ENCODE measurements around the gene TMEM50B.

Gene TMEM50B

GRCh38 chr21:33403786-33404585, 75.8 kb downstream of the TMEM50B start:
- Histone ChIP-seq H3K36me3 (ENCODE audit: control insufficient read depth in 1 of 2, insufficient read depth in 2 of 2, low read length in 2 of 2) (peaks cover 0 to 4% of the 10 kb centered on the region in 2 donors), H3K4me1 (ENCODE audit: control insufficient read depth in 1 of 2, insufficient read depth in 2 of 2, low read length in 2 of 2) (peaks cover 0 to 18% of the 10 kb centered on the region in 2 donors), H3K9me3 (ENCODE audit: control insufficient read depth in 1 of 2, low read length in 2 of 2) (no peaks in the 10 kb centered on the region), H3K27me3 (ENCODE audit: low read depth, low read length) (no peaks in the 10 kb centered on the region), H3K4me3 (ENCODE audit: low read depth in 1 of 2, low read length in 2 of 2) (peak overlapping the region; percentile 80 to 84), H3K27ac (ENCODE audit: low read length) (peak overlapping the region; percentile 88)

DNA sequence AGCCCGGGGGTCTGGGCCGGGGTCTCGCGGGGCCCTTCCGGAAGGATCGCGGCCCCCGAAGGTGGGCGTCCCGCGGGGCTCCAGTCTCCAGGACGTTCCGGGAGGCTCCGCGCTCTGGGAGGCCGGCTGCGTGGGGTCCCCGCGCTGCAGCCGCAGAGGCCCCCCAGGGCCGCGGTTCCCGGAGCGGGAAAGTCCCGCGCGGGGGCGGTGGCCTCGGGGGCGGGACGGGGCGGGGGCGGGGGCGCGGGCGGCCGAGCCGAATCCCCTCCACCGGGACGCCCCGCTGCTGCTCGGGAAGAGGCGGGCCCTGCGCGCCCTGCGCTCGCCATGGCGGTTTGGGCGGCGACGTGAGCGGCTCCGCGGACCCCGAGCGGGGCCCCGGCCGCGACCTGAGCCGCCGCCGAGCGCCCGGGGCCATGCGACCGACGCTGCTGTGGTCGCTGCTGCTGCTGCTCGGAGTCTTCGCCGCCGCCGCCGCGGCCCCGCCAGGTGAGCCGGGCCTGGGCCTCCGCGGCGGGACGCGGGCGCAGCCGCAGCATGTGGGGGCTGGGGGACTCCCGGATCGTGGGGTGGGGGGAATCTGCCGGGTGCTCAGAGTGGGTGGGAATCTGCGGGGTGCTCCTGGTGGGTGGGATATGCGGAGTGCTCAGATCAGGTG, 76.5 kb downstream of the TMEM50B start, which contains the start of gene IFNGR2:
Gene IFNGR2 (plus strand): TSS at position 286 of the 658 bp plus-strand sequence. CDS start 131 bp downstream, at position 417.
- peaks cover 0 to 4% of the 10 kb centered on the region in 2 donors for H3K36me3 ChIP-seq (ENCODE audit: control insufficient read depth in 1 of 2, insufficient read depth in 2 of 2, low read length in 2 of 2)
- peak within 1 kb of the TSS; percentile 80 to 84 for H3K4me3 ChIP-seq (ENCODE audit: low read depth in 1 of 2, low read length in 2 of 2)
- no peaks in the 10 kb centered on the region for H3K9me3 ChIP-seq (ENCODE audit: control insufficient read depth in 1 of 2, low read length in 2 of 2)
- H3K27ac ChIP-seq (ENCODE audit: low read length) = peak within 1 kb of the TSS; percentile 88
- H3K27me3 ChIP-seq (ENCODE audit: low read depth, low read length) = no peaks in the 10 kb centered on the region
- peaks cover 0 to 18% of the 10 kb centered on the region in 2 donors for H3K4me1 ChIP-seq (ENCODE audit: control insufficient read depth in 1 of 2, insufficient read depth in 2 of 2, low read length in 2 of 2)

DNA sequence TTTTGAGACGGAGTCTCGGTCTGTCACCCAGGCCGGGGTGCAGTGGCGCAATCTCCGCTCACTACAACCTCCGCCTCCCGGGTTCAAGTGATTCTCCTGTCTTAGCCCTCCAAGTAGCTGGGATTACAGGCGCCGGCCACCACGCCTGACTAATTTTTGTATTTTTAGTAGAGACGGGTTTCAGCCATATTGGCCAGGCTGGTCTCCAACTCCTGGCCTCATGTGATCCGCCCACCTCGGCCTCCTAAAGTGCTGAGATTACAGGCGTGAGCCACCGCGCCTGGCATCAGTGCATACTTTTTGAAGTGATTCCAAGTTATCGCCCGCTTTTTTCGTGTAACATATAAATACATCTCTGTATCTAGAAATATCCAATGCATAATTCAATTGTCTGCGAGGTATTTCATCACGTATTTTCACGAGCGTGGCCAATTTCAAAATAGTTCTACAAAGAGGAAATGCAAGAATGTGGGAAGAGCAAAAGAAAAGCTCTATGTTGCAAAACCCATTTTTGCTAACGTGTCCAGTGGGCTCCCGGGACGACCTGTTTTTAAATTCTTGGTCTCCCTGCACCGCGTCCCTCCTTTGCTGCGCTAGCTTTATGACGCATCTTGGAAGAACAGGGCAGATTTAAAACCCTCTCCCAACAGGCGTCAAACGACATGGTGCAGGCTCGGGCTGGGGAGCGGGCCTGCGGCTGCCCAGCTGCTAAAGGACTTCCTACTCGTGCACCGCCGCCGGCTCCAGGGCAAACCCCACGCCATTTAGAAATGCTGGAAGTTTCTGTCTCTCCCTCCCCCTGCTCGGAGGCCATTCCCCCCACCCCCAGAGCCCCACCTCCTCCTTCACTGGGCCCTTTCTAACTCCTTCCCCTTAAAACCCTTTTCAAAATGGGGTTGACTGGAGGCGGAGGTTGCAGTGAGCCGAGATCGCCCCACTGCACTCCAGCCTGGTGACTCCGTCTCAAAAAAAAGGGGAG, 77.5 kb downstream of the TMEM50B start:
- no peaks in the 10 kb centered on the region for H3K27me3 ChIP-seq (ENCODE audit: low read depth, low read length)
- peak overlapping the region; percentile 37 to 56 for H3K4me3 ChIP-seq (ENCODE audit: low read depth in 1 of 2, low read length in 2 of 2)

GRCh38 chr21:33401630-33401992, 78.2 kb downstream of the TMEM50B start:
- H3K36me3 ChIP-seq (ENCODE audit: control insufficient read depth in 1 of 2, insufficient read depth in 2 of 2, low read length in 2 of 2) = peaks cover 0 to 4% of the 10 kb centered on the region in 2 donors
- no peaks in the 10 kb centered on the region for H3K27me3 ChIP-seq (ENCODE audit: low read depth, low read length)
- peaks cover 0 to 18% of the 10 kb centered on the region in 2 donors for H3K4me1 ChIP-seq (ENCODE audit: control insufficient read depth in 1 of 2, insufficient read depth in 2 of 2, low read length in 2 of 2)
- H3K27ac ChIP-seq (ENCODE audit: low read length) = no peak overlapping the region
- no peak overlapping the region for H3K4me3 ChIP-seq (ENCODE audit: low read depth in 1 of 2, low read length in 2 of 2)
- no peaks in the 10 kb centered on the region for H3K9me3 ChIP-seq (ENCODE audit: control insufficient read depth in 1 of 2, low read length in 2 of 2)

More for the DNA sequence above, 77.5 kb downstream of the TMEM50B start:
- Histone ChIP-seq H3K27ac (ENCODE audit: low read length) (peak overlapping the region; percentile 60), H3K9me3 (ENCODE audit: control insufficient read depth in 1 of 2, low read length in 2 of 2) (no peaks in the 10 kb centered on the region), H3K36me3 (ENCODE audit: control insufficient read depth in 1 of 2, insufficient read depth in 2 of 2, low read length in 2 of 2) (peaks cover 0 to 4% of the 10 kb centered on the region in 2 donors), H3K4me1 (ENCODE audit: control insufficient read depth in 1 of 2, insufficient read depth in 2 of 2, low read length in 2 of 2) (peaks cover 0 to 18% of the 10 kb centered on the region in 2 donors)

Data from muscle layer of duodenum (tissue), 2 donors.